GM18858 (cell line): ENCODE data around the gene PLEKHG5.
"Not testable (repeated sequence)": the region's sequence is repeated elsewhere in the genome, so short reads cannot be mapped to it uniquely, and the experiment has no call there.

Source experiments
- ATAC-seq: cut with Tn5 transposase; IDR thresholded peaks from one replicate; pipeline ENCODE4 v1.9.1; 2021; ENCODE audit not compliant: unreplicated experiment

PLEKHG5 gene

GRCh38 chr1:6496890-6497214 is 5.4 kb upstream of the PLEKHG5 start:
- no peak for ATAC-seq

DNA sequence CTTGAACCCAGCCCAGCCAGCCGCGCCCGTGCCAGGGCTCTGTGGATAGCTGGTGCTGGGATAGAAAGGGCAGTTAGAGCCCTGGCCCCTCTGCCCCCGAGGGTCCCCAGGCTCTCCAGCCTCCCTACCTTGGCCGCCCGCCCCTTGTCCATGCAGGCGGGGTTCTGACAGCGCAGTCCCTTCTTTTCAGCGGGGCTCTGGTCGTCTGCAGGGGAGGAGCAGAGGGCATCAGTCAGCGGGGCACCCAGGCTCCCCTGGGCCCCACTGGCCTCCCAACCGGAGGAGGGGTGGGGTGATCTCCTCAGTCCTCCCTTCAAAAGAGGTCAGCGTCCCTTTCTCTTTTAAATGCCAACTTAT is 4.9 kb upstream of the PLEKHG5 start:
- no peak for ATAC-seq

DNA sequence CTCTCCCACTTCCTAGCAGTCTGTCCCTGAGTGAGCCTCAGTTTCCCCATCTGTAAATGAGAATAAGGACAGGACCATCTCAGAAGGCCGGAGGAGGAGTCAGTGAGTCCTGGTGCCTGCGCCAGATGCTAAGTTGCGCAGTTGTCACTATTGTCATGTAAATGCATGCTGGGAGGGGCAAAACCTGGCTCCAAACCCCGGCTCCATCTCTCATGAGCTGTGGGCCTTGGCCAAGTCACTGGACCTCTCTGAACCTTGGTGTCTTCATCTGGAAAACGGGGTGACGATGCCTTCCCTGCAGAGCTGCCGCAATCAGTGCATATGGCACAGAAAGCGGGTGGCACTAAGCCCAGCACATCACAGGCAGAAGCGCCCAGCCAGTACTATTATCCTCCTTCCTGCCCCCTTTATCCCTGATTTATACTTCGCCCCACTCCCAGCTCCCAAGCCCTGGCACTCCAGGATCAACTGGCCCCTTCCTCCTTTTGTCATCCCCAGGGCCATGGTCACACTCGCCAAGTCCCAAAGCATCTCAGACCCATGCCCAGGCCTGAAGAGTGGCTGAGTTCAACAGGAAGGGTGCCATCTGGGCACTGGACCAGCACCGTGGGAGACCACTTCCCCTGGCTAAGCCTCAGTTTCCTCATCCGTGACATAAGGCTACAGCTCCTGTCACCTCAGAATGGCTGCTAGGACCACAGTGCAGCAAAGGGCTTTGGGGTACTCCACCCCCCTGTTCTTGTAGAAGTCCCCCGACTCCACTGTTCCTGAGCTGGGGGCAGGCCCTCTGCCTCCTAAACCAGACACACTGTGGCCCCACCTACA is 4.3 kb upstream of the PLEKHG5 start:
- no peak for ATAC-seq

GRCh38 chr1:6495041-6495441 is 3.6 kb upstream of the PLEKHG5 start:
- ATAC-seq: no peak

DNA sequence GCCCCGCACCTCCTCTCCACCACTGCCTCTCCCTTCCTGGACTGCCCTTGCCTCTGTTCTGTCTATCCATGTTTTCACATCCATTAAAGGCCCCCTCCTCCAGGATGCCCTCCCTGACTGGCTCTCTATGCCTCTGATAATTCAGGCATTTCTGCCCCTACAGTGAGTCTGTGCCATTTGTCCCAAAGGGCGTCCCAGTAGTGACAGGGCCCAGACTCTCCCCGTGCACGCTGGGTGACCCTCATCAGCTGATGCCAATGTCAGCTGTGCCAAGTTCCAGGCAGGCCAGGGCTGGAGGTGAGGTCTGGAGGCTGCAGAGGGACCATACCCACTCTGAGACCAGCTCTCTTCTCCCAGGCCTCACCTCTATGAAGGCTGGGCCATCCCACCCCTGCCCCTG is 3.2 kb upstream of the PLEKHG5 start:
- no peak for ATAC-seq

DNA sequence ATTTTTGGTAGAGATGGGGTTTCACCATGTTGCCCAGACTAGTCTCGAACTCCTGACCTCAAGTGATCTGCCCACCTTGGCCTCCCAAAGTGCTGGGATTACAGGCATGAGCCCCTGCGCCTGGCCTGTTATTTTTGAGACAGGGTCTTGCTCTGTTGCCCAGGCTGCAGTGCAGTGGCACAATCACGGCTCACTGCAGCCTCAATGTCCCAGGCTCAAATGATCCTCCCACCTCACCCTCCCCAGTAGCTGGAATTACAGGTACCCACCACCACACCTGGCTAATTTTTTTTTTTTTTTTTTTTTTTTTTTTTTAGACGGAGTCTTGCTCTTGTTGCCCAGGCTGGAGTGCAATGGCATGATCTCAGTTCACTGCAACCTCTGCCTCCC is 2.4 kb upstream of the PLEKHG5 start:
- ATAC-seq: not testable (repeated sequence)

- ATAC-seq: no peak
Measured at GRCh38 chr1:6491966-6492365, 499 bp upstream of the PLEKHG5 start.

DNA sequence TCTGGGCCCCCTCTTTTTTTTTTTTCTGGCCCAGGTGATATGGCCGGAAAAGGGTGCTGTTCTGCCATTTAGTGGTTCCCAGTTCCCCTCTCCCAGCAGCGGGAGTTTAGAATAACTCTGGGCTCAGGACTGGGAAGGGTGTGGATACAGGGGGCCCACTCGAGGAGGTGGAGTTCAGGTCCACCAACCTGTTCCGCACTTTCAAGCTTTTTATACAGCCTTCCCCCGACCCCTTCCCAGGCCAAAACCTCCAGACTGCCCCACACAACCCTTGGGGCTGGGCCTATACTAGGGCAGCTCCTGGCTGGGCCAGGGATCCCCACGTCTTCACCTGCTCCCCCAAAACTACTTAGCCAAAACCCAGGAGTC is 402 bp downstream of the PLEKHG5 start:
- no peak for ATAC-seq

DNA sequence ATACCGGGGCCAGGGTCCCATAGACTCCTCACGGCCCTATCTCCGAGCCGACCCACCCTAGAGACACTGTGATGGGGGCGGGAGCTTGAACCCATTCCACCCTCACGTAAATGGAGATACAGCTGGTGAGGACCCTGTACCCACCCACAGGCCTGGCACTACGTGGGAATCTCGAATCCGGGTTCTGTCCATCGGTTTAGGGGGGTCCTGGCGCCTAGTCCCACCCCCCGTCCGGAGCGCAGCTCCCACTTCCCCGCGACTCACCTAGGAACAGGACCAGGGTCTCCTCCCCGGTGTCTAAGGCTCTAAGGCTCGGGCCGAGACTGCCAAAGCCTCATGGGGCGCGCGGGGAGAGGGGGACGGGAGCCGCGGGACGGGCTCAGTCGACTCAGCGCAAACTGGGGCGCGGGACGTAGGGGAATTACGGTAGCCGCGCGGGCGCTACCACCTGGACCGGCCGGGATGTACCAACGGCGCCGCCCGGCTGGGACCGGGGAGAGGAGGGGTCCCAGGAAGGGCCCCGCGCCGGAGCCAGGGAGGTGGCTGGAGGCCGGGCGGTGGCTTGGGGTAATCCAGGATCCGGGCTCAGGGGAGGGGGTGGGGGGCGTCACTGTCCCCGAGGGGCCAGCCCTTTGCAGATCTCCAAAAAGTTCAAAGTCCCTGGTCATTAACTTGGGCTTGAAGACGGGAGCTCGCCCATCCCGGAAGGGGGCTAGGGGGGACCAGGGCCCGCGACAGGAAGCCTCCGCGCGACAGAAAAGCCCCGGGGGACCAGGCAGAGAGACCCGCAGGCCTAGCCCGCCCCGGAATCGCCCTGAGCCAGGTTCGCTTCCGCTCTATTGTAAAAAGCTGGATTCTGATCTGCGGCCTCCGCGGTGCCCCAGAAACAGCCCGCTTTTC is 1.0 kb downstream of the PLEKHG5 start:
- ATAC-seq: no peak

- no peak for ATAC-seq
Measured at GRCh38 chr1:6489799-6490180, 1.7 kb downstream of the PLEKHG5 start.

DNA sequence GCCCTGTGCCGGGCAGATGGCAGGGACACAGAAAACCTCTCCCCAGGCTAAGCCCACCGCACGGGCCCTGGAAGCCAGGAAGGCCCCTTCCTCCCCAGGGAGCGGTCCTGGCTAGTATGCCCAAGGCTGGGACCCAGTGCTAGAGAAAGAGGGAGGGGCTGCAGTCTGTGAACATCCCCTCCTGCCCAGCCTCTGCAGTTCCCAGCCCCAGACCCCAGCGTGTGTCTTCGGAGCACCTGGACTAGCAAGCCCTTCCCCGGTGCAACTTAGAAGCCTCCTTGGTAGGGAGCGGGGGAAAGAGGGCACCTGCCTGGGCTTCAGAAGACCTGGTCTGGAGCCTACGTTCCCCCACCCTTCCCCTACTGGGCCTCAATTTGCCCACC is 2.1 kb downstream of the PLEKHG5 start:
- ATAC-seq: no peak

DNA sequence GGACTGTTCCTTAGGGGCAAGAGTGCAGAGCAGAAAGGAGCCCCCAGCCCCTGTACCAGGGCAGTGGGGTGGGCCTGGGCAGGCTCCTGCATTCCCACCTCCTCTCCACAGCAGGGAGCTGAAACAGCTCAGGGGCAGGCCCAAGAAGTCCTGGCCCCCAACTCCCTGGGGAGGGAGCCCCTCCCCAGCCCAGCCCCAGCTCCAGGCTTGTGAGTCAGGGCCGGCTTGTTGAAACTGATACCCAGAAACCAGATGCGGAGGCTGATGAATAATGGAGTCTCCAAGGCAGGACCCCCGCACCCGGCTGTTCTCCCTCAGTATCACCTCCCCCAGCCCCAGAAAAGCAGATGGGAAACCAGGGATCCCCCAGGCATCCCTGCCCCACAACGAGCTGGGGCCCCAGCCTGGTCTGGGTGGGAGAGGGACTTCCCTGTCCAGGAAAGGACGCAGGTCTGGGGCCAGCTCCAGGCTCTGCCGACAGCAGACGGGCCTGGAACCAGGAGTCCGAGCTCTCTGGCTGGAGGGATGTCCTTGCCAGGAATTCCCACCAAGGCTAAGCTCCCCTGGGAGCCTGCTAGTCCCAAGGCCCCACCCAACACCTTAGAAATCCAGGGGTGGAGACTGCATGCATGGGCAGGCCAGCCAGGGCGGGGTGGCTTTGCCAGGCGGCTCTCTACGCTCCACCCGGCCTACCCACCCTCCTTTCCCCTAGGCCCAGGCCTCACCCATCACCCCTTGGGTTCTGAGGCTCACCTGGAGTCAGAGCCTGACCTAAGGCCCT is 2.7 kb downstream of the PLEKHG5 start:
- ATAC-seq: no peak

GRCh38 chr1:6487804-6488484 is 3.5 kb downstream of the PLEKHG5 start:
- no peak for ATAC-seq

GRCh38 chr1:6486433-6487011 is 4.9 kb downstream of the PLEKHG5 start:
- no peak for ATAC-seq

- no peak for ATAC-seq
Measured at GRCh38 chr1:6485168-6486101, 6.0 kb downstream of the PLEKHG5 start.

DNA sequence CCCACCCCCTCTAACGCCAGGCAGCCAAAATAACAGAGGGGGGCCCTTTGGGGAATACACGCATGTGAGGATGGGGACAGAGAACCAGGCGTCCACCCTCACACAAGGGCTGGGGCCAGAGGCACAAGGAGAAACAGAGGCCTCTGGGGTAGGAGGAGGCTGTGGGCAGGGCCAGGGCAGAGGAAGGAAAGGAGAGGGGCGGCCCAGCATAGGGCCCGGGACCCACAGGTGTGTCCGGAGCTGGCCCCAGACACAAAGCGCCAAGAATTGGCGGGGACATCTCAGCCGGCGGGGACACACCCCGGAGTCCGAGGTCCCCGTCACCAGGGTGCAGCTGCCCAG is 6.7 kb downstream of the PLEKHG5 start:
- ATAC-seq: no peak

DNA sequence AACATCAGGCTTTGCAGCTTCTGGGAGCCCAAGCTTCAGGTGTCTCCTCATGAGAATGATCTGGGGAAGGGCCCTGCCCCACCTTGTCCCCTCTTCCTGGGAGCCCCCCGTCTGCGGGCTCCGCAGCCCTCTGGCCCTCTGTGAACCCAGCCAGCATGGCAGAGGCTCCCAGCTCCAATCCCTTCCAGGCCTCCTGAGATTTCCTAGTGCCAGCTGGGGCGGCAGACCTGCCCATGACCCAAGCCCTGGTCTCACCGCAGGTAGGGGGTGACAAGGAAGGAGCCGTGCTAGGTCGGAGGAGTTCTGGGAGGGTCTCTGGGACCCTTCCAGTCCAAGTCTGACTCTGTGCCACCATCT is 7.7 kb downstream of the PLEKHG5 start:
- ATAC-seq: no peak

DNA sequence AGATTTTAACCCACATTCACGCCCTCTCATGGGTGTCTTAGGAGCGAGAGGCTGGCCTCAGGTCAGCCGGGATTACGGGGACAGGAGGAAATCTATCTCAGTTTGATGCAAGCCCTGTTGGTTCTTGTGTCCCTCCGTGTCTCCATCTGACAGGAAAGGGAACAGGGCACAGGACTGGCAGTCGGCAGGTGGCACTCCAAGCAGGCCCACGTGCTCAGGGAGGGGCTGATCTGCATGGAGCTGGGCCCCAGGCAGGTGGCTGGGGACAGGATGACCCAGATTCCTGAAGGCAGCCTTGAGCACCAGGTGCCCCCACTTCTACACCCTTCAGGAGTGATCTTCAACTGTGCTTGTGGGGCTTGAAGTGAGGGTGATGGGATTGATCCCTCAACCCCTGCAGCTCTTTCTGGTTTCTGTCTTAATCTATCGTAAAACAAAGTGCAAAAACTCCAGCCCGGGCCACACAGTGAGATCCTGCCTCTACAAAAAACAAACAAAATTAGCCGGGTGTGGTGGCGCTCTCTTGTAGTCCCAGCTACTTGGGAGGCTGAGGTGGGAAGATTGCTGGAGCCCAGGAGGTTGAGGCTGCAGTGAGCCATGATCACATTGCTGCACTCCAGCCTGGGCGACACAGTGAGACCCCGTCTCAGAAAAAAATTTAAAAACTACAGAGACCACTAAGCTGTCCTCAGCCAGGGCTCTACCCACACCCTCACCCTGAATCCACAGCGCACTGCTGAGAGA is 8.3 kb downstream of the PLEKHG5 start:
- ATAC-seq: no peak

GRCh38 chr1:6481820-6482219 is 9.6 kb downstream of the PLEKHG5 start:
- no peak for ATAC-seq
